Esophagus mucosa (tissue), 1 donor: Measurements from ENCODE around the gene EHD1. TPM values are rescaled to one million over a fixed set of nuclear protein-coding genes. Genes with fewer than 3 reads are reported as not detected.
"Not testable (repeated sequence)": the region's sequence is repeated elsewhere in the genome, so short reads cannot be mapped to it uniquely, and the experiment has no call there.

Experiments used
- ATAC-seq: fragments of 200-7000 bp; cut with Tn5 transposase; one replicate; pipeline ENCODE4 v1.9.1; 2020
- total RNA-seq: library from RNA; stranded (reverse); gene quantifications from one replicate; pipeline ENCODE4 v1.2.4, GENCODE V29; 2023
- donor health status: DM: yes; HTN: yes; CAD: no.

The EHD1 gene
- total RNA-seq, 1 donor from 2014 or later: 25.6 TPM

DNA sequence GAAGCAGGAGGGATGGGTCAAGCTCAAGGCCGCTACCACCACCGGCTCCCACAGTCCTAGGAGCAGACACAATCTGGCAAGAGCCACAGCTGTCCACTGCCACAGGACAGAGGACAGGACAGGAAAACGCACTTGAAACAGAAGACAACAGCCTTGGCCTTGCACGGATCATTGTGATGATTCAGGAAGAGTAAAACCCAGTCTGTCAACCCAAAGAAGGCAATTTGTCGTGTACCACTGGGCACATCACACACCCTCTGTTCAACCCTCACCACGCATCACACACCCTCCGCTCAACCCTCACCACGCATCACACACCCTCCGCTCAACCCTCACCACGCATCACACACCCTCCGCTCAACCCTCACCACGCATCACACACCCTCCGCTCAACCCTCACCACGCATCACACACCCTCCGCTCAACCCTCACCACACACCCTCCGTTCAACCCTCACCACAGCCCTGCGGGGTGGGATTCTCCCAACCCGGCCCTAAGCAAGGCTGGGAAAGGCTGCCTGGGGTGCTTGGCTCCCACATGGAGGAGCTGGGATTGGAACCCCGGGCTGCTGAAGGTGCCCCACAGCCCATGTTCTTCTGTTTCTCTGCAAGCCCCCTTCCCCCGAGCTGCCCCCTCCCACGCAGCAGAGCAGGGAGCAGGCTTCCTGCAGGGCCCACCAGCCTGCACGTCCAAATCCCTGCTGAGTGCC, 22.7 kb downstream of the EHD1 start:
- no peak for ATAC-seq

DNA sequence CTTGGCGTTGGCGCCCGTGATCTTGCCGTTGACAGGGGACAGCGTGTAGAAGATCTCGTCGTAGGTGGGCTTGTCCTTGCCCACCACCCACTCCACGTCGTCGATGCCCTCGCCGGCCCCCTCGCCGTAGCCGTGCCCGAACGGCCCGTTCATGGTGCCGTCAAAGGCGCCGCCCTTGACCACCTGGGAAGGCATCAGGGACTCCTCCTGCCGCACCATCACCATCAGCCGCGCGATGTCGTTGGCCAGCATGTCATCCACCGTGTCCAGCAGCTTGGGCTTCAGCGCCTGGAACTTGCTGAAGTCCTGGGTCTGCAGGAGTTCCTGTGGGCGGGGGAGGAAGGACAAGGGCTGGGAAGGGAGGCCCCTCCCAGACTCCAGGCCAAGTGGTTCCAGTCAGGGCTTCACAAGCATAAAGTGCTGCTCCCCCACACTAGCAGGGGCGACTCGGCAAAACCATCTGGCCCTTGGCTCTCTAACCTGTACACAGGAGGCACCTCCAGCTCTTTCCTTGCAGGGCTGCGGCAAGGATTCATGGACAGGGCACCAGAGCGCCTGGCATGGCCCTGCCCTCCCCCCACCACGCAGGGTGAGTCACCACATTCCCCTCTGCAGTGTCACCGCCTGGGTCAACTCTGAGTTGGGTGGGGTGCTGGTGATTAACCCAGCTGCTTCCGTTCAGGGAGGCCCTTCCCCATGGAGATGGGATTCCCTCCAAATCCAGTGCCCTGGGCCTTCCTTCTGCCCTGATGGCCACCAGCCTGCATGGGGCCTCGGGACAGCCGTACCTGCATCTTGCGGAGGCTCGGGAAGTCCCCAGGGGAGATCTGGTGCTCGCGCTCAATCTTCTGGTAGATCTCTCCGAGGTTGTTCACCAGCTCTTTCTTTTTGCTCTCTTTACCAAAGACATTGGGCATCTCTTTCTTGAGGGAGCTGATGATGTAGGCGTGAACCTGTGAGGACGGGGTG, 23.6 kb downstream of the EHD1 start:
- peak; percentile 87 for ATAC-seq

DNA sequence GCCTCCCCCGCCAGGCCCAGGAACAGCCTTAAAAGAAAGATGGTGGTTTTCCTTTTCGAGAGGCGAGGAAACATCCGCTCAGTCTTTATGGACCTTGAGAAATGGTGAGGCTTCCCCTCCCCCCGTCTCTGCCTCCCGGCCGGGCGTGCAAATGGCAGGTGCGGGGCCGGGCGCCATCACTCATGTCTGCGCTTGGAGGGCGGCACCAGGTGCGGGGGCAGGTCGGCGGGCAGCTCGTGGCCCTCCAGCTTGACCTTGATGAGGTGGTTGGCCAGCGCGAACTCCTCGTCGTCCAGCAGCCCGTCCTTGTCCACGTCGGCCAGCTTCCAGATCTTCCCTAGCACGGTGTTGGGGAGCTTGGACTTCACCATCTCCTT, 24.3 kb downstream of the EHD1 start:
- no peak for ATAC-seq

DNA sequence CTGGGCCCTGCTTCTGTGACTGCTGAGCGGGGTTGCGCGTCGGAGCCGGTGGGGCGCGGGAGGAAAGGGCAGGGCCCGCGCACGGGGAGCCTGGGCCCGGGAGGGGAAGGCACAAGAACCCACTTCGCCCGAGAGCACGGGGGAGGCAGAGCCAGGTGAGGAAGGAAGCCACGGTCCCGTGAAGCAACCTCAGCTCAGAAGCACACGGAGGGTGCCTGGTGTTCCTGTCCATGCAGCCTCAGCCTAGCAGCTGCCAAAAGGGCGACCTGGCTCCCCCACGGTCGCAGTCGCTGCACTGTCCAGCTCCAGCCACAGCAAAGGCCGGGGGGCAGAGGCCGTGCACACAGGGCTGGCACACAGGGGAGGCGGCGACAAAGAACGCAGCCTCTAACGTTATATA, 24.7 kb downstream of the EHD1 start:
- no peak for ATAC-seq

DNA sequence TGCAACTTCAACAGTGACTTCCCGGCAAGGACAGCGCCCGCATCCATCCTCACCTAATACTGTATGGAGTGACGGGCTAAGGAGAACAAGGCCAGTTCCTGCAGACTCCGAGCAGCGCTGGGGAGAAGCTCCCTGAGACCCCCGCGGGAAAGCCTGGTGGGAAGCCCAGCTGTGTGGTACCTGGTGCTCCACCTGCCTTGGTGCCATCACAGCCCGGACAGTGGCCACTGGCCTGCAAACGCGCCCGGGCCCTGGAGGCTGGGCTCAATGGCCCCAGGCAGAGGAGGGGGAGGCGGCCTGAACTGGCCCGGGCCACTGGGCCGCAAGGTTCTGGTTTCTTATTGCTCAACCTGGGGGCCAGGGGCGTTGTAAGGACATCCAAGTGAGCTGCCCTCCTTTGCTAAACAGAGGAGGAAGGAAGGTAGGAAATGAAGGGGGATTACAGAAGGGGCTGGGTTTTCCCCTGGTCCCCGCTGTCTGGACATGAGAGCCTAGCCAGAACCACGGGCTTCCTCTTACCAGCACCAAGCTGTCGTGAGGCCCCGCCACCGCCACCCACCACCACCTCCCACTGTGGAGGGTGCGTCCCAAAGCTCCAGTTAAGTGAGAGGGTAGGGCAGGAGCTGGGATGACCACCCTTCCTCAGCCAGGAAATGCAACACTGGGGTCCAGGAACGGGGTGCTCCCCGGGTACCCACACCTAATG, 25.5 kb downstream of the EHD1 start:
- no peak for ATAC-seq

DNA sequence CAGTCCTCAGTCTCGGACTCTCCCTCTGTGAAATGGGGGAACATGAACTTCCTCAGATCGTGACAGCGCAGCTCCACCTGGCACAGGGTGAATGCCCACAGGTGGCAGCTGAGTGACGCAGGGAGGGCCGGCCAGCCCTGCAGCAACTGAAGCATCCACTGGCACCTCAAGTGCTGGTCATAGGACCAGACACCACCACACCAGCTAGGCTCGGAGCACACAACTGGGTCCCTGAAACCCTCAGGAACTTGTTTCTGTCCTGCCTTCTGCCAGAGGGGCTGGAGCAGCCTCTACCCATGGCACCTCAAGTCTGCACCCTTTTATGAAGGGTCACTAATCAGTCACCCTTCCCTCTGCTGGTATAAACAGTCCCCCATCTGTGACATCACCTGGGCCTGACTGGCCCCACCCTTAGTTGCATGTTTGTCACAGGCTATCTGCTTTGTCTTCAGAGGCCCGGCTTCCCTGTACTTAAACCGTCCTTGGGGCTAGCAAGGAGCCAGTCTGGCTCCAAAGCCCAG, 26.5 kb downstream of the EHD1 start:
- ATAC-seq: no peak

DNA sequence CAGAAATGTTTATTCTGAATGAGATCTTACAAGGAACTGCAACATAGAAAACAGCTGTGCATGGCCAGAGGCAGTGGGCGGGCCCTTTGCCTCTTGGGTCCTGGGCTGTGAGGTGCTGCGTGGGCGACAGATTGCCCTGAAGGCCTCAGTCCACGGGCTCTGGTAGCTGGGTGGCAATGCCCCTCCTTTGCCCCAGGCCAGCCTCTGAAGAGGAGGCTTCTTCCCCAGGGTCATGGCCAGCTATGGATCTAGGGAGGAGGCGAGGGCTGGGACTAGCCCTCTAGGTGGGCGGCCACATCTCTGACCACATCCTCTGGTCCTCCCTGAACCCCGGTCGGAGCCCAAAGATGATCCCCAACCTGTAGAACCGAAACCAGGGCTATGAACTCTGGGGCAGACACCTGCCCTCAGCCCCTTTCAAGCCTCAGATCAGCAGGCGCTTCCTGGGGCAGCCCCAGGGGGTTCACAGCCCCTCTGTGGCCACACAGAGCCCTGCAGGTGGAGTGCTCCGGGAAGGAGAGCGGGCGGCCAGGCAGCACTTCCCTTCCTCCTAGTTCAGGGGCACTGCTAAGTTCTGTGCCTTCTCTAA, 27.3 kb downstream of the EHD1 start:
- ATAC-seq: no peak

DNA sequence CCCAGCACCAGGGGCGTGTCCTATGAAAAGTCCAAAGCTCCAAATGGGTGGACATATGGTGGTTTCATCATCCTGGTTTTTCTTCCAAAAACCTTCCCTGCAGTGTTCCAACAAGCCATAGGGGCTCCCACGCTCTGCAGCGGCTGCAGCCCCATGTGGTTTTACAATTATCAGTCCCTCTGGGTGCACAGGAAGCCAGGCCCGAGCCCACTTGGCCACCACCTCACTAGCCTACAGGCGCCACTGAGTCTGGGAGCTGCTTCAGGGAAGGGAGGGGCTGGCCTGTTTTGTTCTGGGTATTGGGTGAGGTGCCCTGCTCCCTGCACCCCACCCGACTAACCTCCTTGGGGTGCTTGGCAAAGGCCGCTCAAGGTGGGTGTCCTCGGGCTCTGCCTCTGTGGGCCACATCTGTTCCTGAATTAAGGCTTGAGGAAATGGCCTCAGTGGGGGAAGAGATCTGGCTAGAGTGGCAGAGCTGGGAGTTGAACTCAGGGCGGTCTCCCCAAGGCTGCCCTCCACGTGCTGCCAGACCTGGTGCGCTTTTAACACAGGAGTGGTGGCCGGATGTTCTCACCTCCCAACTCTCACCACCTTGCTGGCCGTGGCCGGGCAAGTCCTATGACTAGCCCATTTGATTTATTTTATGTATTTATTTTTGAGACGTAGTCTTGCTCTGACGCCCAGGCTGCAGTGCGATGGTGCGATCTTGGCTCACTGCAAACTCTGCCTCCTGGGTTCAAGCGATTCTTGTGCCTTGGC, 28.6 kb downstream of the EHD1 start:
- ATAC-seq: no peak

DNA sequence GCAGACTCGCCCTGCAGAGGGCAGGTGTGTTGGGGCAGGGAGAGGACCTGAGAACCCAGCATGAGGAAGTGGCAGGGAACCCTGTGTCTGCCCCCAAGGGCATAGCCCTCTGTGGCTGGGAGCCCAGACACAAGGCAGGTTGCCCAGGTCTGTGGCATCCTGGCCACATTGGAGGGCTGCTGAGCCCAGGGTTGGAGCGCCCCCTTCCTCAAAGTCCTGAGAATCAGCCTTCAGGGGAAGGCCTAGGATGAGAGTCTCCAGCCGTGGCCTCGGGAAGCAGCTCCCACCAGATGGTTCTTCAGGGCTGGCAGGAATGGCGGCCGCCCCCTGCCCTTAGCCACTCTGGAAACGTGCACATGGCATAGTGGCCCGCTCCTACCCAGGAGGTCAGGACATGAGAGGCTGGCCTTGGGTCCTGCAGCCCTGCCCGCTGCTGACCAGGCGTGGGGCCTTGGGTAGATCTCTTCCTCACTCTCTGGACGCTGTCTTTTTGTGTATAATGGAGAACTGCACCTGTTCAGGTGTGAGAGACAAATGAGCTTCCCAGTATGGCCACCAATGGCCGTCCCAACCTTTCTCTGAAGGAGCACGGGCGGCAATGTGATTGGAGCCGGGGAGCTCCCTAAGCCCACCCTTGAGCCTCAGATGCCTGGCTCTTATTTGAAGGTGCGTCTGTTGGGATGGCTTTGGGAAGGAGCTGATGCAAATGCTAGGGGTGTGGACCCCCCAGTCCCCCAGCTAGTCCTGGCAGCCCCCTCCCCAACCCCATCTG, 29.4 kb downstream of the EHD1 start:
- peak; percentile 8 for ATAC-seq

DNA sequence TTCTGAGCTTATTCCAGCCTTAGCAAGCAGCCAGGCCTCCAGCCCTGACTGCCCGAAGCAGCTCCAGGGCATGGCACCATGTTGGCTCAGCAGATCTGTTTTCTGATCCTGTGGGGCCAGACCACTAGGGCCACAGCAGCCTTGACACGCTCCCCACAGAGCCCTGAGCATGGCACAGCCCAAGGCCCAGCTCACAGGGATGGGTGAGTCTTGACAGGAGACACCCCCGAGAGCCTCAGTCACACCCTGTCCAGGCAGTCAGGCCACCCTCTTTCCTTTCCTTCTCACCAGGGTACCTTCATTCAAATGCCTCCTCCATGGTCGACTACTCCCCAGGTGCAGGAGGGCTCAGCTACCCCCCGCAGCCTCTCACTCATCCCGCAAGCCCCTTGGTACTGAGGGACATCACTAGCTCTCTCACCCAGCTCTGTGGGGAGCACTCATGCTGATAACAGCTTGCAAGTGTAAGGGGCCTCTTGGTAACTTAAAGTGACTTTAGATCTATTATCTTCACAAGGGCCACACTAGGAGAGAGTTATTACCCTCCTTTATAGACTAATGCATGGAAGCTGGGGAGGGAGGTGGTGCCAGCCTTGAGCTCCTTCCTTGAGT, 30.1 kb downstream of the EHD1 start:
- ATAC-seq: no peak

DNA sequence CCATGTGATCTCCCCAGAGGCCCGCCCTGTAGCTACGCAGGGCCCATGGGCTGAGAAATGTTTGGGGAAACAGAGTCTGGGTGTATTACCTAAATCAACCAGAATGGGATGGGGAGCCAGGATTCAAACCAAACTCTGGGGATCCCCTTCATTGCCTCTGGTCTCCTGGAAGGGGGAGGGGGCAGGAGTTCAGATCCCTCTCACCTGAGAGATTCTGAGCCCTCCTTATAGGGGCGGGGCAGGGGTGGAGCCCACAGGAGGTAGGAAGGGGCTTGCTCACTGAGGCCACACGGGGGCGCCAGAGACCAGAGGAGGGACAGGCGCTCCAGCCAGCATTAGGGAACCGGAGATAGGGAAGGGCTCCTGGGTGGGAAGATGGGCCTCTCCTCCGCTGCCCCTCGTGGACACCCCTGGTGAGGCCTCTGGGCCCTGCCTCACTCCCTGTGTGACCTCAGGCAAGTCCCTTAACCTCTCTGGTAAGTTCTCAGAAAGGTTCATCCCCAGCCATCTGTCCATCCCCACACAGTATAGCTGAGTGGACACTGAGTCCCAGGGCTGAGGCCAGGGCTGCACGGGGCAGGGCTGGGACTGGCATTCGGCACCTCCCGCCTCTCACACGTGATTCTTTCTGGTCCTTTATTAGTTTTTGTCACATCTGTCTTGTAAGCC, 31.3 kb downstream of the EHD1 start:
- peak; percentile 51 for ATAC-seq

DNA sequence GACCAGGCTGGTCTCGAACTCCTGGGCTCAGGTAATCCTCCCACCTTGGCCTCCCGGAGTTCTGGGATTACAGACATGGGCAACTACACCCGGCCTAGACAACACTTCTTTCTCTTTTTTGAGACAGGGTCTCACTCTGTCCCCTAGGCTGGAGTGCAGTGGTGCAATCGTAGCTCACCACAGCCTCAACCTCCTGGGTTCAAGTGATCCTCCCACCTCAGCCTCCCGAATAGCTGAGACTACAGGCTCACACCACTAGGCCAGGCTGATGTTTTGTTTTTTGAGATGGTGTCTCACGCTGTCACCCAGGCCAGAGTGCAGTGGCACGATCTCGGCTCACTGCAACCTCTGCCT, 32.7 kb downstream of the EHD1 start:
- ATAC-seq: not testable (repeated sequence)

DNA sequence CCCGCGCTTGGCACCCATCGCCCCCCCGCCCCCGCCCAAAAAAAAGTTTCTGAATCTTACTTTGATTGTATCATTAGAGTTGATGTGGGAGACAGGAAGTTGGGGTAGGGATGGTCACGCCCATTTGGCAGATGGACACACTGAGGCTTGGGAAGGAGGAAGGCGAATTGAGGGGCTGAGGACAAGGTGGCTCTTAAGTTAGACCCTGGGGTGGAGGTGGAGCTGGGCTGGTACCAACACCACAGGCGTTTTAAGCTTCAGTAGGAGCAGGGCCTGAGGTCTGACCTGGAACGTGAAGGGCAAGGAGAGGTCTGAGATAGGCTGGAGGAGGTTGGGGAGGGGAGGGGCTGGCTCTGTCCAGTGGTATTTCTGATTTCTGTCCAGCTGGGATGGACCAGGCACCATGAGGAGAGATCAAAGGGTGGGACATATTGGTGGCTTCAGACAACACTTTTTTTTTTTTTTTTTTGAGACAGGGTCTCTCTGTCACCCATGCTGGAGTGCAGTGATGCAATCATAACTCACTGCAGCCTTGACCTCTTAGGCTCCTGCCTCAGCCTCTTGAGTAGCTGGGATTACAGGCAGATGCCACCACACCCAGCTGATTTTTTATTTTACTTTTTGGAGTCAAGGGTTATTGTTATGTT, 33.2 kb downstream of the EHD1 start:
- ATAC-seq: no peak

DNA sequence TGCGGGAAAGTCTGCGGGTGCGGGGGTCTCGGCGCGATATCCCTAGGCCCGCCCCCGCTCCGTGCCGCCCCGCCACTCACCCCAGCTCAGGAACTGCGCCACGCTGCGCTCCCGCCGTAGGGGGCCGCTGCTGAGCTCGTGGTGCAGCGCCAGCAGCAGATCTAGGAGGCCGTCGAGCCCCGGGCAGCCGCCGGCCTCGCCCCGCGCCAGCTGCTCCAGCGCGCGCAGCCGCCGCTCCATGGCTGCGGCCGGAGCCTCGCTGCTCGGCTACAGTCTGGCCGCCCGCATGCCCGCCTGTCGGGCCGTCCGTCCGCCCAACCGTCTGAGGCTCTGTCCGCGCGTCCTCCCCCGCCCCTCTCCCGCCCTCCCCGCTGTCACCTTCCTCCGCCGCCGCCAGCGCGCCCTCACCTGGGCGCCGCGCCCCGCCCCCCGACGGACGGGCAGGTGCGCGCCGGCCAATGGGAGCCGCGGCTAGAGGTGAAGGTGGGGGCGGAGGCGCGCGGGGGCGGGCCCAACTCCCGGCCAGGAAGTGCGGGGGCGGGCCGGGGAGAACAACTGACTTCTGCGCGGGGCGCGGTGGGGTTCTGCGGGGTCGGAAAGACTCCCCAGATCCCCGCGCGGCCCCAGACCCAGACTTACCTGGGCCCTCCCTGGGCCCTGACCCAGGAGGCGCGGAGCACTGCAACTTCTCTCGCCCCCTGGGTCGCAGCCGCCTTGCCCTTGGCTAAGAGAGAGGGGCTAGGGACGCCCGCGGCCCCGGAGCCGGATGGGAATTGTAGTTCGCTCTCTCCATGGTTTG, 33.9 kb downstream of the EHD1 start, which contains the start of gene CDC42BPG:
TSS of gene CDC42BPG (minus strand) at position 324 of the 799 bp plus-strand sequence. CDS start at position 240, 84 bp downstream.
- ATAC-seq: peak; percentile 66

DNA sequence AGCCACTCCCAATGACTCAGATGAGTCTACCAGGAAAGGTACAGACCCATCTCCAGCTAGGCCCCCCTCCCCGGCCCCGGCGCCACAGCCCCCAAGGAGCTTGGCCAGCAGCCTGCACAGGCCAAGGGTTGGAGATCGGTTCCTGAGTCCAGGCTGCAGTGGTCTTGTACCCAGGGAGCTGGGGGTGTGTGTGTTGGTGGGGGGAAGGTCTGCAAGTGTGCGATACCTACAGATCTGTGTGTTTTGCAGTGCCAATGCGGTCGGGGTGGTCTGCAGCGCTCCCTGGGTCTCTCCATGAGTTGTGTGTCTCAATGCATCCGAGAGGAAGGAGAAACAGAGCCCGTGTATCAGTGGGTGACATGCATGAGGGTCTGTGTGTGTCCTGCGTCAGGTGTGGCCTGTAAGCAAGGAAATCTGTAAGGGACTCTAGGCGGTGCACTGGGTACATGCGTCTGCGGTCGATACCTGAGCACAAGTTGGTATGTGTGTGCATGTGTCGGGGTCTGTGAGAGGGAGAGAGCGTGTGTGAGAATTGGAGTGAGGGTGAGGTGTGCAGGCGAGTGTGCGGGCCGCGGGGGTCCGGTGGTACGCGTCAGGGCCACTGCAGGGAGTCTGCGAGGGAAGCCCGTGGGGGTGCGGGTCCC, 34.6 kb downstream of the EHD1 start:
- ATAC-seq: peak; percentile 1

DNA sequence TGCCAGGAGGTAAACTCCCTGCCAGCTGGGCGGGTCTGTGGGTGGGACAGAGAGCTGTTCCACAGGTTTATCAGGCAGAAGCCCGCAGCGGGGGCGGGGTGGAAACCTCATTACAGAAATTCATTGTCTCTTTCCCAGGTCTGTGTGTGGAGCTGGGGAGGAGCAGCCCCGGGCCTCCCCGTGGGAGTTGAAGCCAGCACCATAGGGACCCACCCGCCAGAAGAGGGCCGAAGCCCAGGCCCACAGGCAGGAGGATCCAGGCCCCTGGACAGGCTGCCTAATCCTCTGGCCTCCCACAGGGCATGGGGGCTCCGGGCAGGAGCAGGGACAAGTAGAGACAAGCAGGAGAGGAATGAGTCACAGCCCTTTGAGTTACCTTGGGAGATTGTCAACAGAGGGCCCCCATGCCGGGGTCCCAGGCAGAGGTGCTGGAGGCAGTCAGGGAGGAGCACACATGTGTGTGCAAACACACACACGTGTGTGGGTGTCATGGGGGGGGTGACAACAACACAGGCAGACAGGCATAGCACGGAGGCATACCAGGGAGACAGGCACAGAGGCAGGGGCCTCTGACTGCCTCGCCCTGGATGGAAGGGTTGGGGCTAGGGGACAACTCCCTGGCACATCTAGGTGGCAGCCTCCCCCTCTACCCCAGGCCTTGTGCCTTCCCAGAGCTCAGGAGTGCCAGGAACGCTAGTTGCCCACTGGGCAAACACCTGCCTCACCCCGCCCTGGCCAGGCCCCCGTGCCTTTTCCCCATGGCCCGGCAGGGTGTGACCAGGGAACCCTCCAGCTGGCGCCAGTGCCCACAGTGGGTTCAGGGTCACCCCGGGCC, 35.4 kb downstream of the EHD1 start:
- peak; percentile 58 for ATAC-seq

DNA sequence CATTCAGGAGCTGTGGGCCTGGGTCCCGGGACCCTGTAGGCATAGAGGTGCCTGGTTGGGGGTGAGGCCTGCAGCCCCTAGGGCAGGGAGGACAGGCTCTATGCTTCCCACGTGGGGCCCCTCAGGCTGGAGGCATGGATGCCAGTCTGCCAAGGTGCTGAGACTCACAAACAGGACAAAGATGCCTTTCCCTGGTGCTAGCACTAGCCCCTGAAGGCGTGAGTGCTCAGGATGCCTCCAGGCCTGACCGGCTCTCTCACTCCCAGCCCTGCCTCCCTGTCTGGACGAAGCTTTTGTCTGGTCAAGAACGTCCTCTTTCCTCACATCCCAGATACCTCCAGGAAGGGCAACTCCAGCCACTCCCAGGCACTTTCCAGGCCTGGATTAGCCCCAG, 36.1 kb downstream of the EHD1 start:
- no peak for ATAC-seq
